Measurements from ENCODE around the gene STAP1. TPM values are rescaled to one million over a fixed set of nuclear protein-coding genes. Genes with fewer than 3 reads are reported as not detected.

Gene STAP1
- total and polyA plus RNA-seq, 2 of the 8 experiments (the other 6 are each of a cell fraction or from before 2014, with no cell fraction given) = not detected

DNA sequence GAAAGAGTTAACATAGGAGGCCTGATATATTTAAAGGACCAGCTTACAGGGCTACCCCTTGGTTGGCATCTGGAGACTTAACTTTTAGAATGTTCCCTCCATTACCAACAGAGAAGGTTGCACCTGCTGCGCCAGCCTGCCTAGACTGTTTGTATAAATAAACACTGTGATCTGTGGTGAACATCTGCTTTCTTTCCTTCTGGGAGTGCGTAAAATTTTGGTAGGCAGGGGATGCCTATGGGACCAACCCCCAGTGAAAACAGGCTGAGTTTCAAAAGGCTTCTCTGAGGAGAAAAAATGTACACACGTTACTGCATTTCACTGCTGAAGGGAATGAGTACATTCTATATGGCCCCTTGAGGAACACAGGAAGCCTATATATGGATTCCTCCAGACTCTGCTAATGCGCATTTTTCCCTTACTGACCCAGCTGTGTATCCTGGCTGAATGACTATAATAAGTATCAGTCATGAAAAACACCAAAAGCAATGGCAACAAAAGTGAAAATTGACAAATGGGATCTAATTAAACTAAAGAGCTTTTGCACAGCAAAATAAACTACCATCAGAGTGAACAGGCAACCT is 27.1 kb upstream of the STAP1 start:
- H3K9me3 ChIP-seq (ENCODE audit: insufficient read depth in 2 of 2, low read depth in 1 of 2, low read length in 1 of 2) = peaks cover 0 to 5% of the 10 kb centered on the region in 2 experiments; a peak in 1 of 4 replicates
- H3K14ac ChIP-seq (ENCODE audit: insufficient read length) = no peak overlapping the region
- no peaks in the 10 kb centered on the region for H3K27me3 ChIP-seq (replicated peaks in 1 of 4; ENCODE audit: control insufficient read depth in 3 of 4, extremely low read depth in 1 of 4, insufficient read depth in 3 of 4, low read length in 3 of 4)
- H2BK5ac ChIP-seq (ENCODE audit: low read depth, low read length) = no peak overlapping the region
- no peak overlapping the region for H4K8ac ChIP-seq (ENCODE audit: extremely low read depth, insufficient read depth, low read length)
- no peak overlapping the region for H3K4me2 ChIP-seq (ENCODE audit: insufficient read depth in 1 of 2, low read depth in 2 of 2, low read length in 2 of 2)
- H3K23me2 ChIP-seq (ENCODE audit: low read depth, low read length) = no peaks in the 10 kb centered on the region
- no peak overlapping the region for H2BK20ac ChIP-seq (ENCODE audit: low read length)
- no peak overlapping the region for H2BK15ac ChIP-seq (ENCODE audit: low read length)
- WGBS, 2 experiments (ENCODE audit: extremely low coverage in 1 of 2, insufficient coverage in 1 of 2, insufficient read length in 1 of 2, insufficient replicate concordance in 2 of 2, low coverage in 1 of 2, low lambda C conversion rate in 2 of 2, missing lambda C conversion rate in 1 of 2) = 87% methylated on average over 4 of the region's 4 CpGs; no CpG with 5 or more reads in 1 of the 2 experiments
- H3K9ac ChIP-seq (replicated peaks in 1 of 4; ENCODE audit: extremely low read depth in 1 of 4, low read depth in 3 of 4, low read length in 3 of 4) = no peak overlapping the region
- H3K79me1 ChIP-seq (ENCODE audit: low read depth, low read length) = no peaks in the 10 kb centered on the region
- H3K4ac ChIP-seq (replicated peaks; ENCODE audit: insufficient read length, low read depth, low read length) = no peak overlapping the region
- H2AFZ ChIP-seq (ENCODE audit: low read length) = no peak overlapping the region
- FAIRE-seq = no peak
- no peak overlapping the region for H4K91ac ChIP-seq (replicated peaks; ENCODE audit: insufficient read length, low read length)
- H3K23ac ChIP-seq (ENCODE audit: insufficient read length) = no peak overlapping the region
- H3K4me1 ChIP-seq (replicated peaks in 1 of 4; ENCODE audit: control insufficient read depth in 3 of 4, insufficient read depth in 4 of 4, low read length in 3 of 4) = no peaks in the 10 kb centered on the region
- no peak overlapping the region for H3K56ac ChIP-seq (replicated peaks; ENCODE audit: insufficient read length, low read depth, low read length)
- H4K20me1 ChIP-seq (replicated peaks in 1 of 2; ENCODE audit: control insufficient read depth in 1 of 2, insufficient read depth in 2 of 2, low read length in 2 of 2) = no peaks in the 10 kb centered on the region
- H3K36me3 ChIP-seq (ENCODE audit: control insufficient read depth in 2 of 4, insufficient read depth in 4 of 4, low read length in 3 of 4) = peaks cover 0 to 37% (median 12%) of the 10 kb centered on the region in 4 experiments; a peak in 7 of 8 replicates
- no peak overlapping the region for H4K5ac ChIP-seq (ENCODE audit: insufficient read length, low read depth, low read length)
- H3K4me3 ChIP-seq (ENCODE audit: extremely low read depth in 1 of 4, insufficient read depth in 2 of 4, low read depth in 3 of 4, low read length in 4 of 4) = no peak overlapping the region
- H3K79me2 ChIP-seq (ENCODE audit: control insufficient read depth in 1 of 2, insufficient read depth in 2 of 2, low read length in 2 of 2) = peaks cover 0 to 7% of the 10 kb centered on the region in 2 experiments; a peak in 1 of 4 replicates
- H2BK120ac ChIP-seq (replicated peaks; ENCODE audit: low read depth, low read length) = no peak overlapping the region
- H2AK5ac ChIP-seq (ENCODE audit: low read depth, low read length) = no peak overlapping the region
- no peak overlapping the region for H3K27ac ChIP-seq (ENCODE audit: low read depth, low read length)
- POLR2A ChIA-PET (ENCODE audit: partially characterized antibody) = interaction anchor here (1.1 kb wide), 1 partner anchor 14 kb away, joined by 3 read pairs; the partner anchor contains the start of gene CENPC
- CTCF ChIA-PET (ENCODE audit: partially characterized antibody) = no interaction called here
- H2BK12ac ChIP-seq (ENCODE audit: low read depth, low read length) = no peak overlapping the region
- H3K18ac ChIP-seq (ENCODE audit: extremely low read depth, low read length) = no peak overlapping the region
- no peak for DNase-seq (ENCODE audit: low read depth in 1 of 2, low spot score in 2 of 2)

Data from H1 (cell line).